T-helper 2 cell treated with Interferon-gamma antibody and Interleukin-4, amounts not matched to agents 100 ng/mL and 5 ng/mL, for 36 hours (primary cell): Measurements from ENCODE around the gene MECR. TPM values are rescaled to one million over a fixed set of nuclear protein-coding genes. Genes with fewer than 3 reads are reported as not detected.
"Not testable (repeated sequence)": the region's sequence is repeated elsewhere in the genome, so short reads cannot be mapped to it uniquely, and the experiment has no call there.

Source experiments
- intact Hi-C: fragments of 100-400 bp; cut with micrococcal nuclease; formaldehyde crosslinking; loops from one replicate; pipeline ENCODE4 v1.15.1; 2023
- total RNA-seq: library from RNA; stranded (reverse); gene quantifications from 2 replicates; pipeline ENCODE4 v1.2.3, GENCODE V29; 2022

The MECR gene
- total RNA-seq, 1 donor from 2014 or later, result 24.7 TPM

DNA sequence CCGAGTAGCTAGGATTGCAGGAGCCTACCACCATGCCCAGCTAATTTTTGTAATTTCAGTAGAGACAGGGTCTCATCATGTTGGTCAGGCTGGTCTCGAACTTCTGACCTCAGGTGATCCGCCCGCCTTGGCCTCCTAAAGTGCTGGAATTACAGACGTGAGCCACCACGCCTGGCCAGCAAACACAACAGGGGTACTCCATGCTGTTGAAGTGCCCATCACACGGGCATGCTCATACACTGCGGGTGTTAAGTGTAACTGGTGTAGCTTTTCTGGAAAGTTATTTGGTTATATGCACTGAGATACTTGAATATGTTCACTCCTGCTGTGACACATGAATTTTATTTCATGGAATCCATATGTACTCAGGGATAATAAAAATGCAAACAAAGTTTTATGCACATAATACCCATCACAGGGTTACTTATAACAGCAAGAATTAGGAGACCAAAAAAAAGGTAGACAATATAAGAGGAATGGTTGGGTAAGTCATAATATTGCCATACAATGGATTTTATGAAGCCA, 58.3 kb downstream of the MECR start:
- intact Hi-C loops, result no loop called here

DNA sequence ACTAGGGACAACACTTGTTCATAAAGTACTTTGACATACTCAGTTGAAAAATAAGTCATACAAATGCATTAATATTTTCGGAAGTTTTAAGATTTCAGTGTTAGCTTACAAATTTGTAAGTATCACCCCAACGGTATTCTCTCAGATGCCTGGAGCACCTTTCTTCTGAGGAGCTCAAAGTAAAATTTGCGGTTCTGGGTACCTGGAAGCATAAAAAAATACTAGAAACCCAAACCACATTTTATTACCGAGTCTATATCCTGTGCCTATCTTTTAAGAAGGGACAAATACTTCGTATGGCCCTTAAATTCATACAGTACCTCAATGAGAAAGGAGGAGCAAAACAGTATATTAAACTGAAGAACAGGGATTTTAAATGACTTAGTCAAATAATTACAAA, 59.2 kb downstream of the MECR start:
- intact Hi-C loops, result no loop called here

DNA sequence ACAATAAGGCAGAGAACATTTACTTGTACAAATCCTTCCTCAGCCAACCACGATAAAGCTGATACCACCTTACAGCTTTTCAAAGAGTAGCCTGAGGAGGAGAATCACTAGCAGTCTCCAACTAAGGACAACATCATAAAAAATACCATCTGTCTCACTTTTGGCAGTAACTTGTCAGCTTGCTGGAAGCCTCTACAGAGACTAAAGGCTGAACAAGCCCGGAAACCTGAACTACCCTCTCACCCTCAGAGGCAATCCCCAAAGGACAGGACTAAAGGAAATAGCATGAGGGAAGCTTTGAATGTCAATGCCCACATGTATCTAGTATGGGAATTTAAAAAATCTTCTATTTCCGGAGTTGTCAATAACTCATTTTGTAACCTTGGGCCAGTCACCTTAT, 59.6 kb downstream of the MECR start:
- intact Hi-C loops, result no loop called here

DNA sequence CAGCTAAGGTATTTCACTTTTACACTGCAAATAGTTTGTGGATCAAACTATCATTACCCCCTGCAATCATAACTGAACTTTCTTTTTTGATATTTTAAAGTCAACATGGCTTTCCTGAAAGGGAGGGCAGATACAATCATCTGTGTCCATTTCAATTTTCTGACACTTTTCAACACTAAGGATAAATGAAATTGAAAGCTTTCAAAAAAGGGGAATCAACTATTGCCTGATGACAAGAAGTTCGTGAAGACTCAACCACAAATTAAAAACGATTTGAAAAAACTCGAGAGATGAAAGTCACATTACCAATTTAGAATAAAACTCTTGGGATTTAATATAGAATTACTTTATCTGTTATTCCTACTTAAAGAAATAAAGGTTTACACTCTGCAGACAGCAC, 60.8 kb downstream of the MECR start:
- intact Hi-C loops, result no loop called here

DNA sequence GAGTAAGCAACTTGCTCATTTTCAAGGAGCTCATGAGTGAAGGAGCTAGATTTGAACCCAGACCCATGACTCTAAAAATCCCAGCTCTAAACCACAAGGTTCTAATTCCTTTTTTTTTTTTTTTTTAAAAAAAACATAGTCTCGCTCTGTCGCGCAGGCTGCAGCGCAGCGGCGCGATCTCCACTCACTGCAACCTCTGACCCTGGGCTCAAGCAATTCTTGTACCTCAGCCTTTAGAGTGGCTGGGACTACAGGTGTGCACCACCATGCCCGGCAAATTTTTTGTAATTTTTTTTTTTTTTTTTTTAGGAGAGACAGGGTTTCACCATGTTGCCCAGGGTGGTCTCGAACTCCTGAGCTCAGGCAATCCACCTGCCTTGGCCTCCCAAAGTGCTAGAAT, 62.8 kb downstream of the MECR start:
- intact Hi-C loops, result no loop called here

DNA sequence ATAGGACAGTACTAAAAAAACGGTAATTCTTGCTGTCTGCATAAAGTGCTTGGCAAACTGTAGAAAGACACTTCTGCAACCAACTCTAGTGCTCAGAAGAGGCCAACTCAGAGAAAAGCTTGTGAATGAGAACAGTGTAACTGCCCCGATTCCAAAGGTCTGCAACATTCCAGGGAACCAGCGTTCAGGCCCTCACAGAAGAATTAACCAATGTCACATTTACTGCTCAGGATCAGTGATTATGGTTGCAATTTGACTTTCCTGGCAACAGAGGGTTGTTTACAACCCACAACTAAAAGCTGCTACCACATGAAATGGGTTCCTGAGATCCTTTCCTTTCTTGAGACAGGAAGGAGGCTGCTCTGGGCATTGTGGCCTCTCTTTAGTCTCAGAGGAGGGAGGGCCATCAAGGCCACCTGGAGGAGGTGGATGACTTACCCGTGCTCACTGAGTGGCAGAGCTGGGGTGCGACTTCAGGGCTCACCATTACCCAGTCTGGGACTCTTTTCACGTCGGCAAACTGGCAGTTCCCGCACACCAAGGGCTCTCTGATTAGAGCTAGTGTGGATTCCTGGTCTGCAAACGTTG, 64.3 kb downstream of the MECR start:
- intact Hi-C loops, result no loop called here

DNA sequence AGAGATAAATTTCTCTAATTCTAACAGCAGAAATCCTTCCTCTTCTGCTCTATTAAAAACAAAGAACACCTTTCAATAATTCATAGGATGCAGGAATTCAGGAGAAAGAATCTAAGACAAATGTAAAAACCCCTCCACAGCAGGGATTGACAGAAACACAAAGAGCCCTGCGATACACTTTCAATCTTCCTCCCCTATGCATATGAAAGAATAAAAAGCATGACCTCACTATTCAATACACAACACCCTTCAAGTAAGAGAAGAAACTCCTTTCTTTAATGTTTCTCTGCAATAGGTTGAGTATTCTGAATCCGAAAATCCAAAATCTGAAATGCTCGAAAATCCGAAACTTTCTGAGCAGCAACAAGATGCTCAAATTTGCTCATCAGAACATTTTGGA, 66.1 kb downstream of the MECR start:
- intact Hi-C loops, result no loop called here

DNA sequence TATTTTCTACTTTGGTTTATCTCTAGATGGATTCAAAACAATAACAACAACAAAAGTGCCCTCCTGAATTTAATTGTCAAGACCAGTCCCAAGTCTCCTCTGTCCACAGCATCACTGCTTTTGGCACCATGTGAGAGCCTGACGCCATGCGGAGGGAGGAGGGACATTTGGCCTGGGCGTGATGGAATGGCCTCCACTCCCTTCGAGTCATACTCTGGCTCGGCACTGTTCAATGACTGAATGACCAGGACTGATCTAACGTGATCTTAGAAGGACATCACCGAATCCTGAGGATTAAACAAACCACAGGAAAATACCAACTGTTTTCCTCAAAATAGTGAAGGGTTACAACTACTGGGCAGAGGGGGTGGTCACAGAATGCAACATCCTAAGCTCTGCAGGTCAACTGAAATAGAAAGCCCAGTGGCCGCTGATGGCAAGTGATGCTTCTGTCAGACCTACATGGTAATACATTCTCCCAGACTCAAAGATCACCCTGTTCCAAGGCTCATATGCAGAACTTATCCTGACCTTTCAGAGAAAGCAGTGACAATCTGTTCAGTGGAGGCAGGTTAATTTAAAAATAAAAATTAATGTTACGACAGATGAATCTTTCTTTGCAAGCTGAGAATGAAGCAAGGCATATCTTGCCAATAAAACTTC, 68.1 kb downstream of the MECR start:
- intact Hi-C loops, result no loop called here

DNA sequence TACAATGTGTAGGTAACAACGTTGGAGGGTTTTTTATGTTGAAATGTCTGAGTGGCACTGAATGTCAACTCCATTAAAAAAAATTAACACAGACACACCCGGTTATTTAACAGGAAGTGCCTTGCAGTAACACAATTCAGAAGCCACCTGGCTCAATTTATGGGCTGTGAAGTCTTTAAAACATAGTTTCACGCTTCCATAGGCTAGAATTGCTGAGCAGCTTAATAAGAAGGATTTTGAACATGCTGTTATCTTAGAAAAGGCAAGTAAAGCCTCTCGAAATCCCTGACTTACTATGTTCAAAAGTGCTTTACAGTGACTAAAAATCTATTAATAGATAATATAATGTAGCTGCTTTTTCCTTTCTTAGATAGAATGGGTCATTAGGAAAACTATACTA, 68.7 kb downstream of the MECR start:
- intact Hi-C loops, result no loop called here

DNA sequence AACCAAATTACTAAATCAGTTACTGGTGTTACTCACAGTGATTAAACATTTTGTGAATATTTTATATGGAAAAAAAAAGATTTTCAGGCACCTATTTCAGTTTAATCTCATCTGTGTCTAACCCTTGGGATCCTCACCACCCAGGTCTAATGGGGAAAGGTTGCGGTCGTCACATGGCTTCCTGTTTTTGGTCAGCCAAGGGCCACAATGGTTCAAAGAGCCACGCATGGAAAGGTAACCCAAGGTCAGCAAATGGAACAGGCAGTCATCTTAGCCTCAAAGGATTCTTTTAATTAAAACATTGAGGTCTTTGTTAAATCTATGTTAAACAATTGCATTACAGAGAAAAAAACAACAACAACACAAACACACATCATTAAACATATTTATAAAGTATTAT, 71.0 kb downstream of the MECR start:
- intact Hi-C loops, result no loop called here

DNA sequence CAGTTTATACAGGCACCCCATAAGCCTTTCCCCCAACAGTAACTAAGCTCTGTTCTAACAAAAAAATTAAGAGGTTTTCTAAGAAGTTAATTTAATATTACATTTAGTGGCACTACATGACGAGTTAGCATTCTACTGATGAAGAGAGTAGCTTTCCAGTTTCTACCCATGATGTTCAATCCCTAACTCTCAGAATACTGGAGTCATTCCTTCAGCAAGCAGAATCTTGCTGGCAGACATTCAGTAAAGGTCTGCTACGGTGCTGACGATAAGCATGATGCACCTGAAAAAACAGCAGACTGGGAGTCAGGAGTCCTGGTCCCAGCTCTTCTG, 73.5 kb downstream of the MECR start:
- intact Hi-C loops, result no loop called here

DNA sequence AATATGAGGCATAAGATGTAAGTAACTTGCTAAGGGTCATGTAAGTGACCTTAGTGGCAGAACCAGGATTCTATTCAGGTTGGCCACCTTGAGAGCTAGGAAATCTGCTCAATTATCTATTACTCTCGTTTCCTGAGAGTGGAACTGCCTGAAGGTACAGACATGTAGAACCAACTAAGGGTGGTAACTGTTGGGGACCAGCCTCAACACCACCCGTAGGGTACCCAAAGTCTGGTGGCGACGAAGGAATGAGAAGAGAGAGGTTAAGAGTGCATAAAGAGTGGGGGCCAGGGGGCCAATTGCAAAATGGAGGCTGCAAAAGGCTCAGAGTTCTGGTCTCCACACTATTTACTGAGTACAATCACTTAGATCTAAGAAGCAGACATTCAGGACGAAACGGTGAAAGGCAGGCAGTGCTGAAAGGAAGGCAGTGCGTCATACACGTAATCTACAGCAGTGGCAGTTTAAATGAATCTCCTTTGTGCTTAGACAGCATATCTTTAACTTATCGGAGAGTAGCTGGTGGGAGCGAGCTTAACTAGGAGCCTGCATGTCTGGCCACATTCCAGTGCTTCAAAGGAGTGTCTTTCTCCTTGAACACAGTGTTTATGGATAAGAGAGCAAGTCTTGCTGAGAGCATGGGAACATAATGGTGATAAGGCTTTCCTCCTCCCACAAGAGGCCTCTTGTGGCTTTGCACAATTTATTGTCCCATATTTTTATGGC, 74.0 kb downstream of the MECR start:
- intact Hi-C loops, result no loop called here

DNA sequence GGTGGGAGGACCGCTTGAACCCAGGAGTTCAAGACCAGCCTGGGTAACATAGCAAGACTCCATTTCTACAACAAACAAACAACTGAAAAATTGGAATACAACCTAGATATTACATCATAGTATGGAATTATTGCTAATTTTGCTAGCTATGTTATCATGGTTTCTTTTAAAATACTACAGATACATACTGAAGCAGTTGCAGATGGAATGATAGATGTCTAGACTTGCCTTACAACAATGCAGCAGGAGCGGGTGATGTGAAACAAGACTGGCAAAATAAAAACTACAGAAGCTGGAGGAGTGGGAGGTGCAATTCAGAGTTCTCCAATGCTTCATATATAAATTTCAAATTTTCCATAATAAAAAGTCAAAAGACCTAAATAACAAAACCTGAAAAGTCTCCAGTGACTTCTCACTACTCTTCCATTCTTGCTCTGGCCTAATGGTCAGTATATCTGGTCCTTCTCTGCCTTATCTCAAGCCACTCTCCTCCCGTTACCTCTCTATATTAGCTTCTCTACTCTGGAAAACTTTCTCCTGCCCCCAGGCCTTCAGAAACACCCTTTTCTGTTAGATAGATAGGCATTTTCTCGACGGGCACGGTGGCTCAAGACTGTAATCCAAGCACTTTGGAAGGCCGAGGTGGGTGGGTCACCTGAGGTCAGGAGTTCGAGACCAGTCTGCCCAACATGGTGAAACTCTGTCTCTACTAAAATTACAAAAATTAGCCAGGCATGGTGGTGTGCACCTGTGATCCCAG, 78.5 kb downstream of the MECR start:
- intact Hi-C loops, result no loop called here

DNA sequence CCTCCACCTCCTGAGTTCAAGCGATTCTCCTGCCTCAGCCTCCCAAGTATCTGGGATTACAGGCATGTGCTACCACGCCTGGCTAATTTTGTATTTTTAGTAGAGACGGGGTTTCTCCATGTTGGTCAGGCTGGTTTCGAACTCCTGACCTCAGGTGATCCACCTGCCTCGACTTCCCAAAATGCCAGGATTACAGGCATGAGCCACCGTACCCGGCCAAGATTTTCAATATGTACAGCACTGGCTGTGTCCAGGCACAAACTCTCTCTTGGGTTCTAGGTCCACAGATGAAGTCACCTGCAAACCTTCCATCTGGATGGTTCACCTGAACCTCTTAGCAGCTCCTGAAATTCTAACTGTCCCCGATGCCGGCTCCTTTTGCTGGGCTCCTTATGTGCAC, 80.4 kb downstream of the MECR start:
- intact Hi-C loops, result not testable (repeated sequence)

DNA sequence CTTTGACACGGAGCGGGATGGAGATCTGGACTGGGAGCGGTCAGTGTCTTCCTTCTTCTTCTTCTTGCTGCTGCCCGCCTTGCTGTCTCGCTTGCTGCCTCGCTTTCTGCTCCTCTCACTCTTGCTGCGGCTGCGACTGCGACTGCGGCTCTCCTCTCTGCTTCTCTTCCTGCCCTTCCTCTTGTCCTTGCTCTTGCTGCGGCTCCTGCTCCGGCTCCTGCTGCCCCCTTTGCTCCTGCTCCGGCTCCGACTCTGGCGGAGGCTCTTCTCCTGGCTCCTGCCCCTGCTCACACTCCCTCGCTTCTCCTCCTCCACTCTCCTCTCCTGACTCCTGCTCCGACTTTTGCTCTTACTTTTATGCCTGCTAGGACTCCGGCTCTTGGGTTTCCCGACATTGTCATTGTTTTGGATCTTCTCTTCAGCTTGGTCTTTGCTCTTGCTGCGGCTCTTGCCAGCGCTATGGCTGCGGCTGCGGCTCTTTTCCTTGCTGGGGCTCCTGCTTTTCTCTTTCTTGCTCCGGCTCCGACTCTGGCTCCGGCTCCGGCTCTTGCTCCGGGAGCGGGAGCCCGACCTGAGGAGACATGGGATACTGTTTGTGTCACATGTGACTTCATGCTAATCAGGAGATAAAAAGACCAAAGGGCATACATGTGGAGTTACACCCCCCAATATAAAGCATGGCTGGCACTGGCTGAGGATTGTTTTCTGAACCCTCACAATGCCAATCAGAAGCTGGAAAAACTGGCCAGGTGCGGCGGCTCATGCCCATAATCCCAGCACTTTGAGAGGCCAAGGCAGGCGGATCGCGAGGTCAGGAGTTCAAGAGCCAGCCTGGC, 81.9 kb downstream of the MECR start:
- intact Hi-C loops, result no loop called here

DNA sequence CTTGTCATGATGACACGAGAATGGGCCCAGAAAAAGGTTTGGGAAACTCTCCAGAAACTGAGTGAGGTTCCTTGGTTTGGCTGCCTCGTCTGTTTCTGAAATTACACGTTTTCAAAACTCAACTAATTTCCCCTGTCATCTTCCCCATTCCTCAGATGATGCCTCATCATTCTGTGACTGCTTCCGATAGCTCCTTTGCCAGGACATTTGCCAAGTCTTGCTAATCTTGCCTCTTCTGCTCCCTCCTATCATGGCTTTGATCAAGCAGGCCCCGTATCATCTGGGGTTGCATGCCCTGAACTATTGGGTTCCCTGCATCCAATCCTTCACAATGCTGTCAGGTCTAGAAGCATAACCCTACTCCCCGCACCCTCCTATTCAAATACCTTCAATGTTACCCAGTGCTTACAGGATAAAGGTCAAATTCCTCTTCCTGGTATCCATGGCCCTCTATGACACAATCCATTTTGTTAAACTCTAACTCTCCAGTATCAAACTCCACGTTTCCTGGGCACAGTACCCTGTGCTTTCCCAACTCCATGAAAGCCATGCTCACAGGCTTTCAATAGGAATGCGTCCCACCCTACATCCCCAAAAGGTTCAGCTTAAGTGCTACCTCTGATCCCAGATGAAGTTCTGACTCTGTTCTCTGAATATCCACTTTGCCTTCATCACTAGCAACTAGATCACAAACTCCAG, 84.8 kb downstream of the MECR start:
- intact Hi-C loops, result no loop called here

DNA sequence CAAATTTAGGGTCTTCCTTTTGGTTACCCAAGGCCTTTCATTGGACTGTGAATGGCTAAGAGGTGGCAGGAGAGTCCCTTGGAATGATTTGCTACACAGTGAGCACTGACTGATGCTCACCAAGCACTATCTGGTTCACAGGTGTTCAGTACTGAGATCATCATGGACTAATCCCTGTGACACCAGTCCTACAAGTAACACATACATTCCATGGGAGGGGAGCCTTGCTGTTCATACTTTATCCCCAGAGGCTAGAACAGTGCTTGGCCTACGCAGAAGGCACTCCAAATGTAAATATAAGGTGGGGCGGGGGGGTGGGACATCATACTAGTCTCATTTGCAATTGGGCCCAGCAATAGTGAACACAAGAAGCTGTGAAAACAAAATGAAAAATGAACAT, 86.6 kb downstream of the MECR start:
- intact Hi-C loops, result no loop called here

DNA sequence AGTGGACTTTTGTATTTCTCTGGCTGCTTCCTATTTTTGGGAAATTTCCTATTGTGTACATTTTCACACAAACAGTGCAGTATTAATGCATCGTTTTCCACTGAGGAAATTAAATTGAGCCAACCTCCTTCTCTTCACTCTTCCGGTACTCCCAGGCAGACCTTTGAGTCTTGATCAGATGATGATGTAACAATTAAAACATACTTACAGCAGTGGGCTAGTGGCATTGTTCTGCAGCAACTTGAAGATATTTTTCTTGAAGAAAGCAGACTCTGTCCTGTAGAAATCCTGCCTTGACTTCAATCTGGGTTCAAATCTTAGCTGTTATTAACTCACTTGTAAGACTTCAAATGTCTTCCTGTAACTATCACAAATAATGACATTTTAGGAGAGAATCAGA, 88.0 kb downstream of the MECR start:
- intact Hi-C loops, result no loop called here
